Measurements from ENCODE around the gene NCKAP5. TPM values are rescaled to one million over a fixed set of nuclear protein-coding genes. Genes with fewer than 3 reads are reported as not detected.

The NCKAP5 gene
- total RNA-seq, 1 donor from 2014 or later, result 0.20 TPM

DNA sequence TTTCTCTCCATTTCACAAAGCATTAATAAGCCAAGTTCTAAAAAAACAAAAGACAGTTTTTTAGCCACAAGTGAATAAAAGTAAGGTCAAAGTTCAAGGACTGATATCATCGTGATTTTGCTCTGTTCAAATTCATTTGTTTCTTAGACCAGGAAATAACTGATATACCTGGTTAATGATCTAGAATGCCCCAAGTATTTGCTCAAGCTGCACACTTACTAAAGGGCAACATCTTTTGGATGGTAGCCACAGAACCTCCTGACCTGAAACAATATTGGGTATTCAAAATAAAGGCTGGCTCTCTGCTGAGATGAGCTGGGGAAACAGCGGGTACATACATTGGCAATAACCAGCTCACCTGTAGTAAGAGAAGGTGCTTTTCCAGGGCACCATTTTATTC is 583.5 kb downstream of the NCKAP5 start:
- H3K4me1 Mint-ChIP-seq (ENCODE audit: low read depth, unreplicated experiment), result no peaks in the 10 kb centered on the region
- no peak overlapping the region for H3K4me3 Mint-ChIP-seq (ENCODE audit: unreplicated experiment)
- H3K27ac Mint-ChIP-seq (ENCODE audit: unreplicated experiment), result no peak overlapping the region
- DNase-seq, result no peak
- H3K27me3 Mint-ChIP-seq (ENCODE audit: unreplicated experiment), result no peaks in the 10 kb centered on the region
- TF ChIP-seq, protein P1, sequence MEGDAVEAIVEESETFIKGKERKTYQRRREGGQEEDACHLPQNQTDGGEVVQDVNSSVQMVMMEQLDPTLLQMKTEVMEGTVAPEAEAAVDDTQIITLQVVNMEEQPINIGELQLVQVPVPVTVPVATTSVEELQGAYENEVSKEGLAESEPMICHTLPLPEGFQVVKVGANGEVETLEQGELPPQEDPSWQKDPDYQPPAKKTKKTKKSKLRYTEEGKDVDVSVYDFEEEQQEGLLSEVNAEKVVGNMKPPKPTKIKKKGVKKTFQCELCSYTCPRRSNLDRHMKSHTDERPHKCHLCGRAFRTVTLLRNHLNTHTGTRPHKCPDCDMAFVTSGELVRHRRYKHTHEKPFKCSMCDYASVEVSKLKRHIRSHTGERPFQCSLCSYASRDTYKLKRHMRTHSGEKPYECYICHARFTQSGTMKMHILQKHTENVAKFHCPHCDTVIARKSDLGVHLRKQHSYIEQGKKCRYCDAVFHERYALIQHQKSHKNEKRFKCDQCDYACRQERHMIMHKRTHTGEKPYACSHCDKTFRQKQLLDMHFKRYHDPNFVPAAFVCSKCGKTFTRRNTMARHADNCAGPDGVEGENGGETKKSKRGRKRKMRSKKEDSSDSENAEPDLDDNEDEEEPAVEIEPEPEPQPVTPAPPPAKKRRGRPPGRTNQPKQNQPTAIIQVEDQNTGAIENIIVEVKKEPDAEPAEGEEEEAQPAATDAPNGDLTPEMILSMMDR (IDR thresholded peaks at IDR 0.05; ENCODE audit: partially characterized antibody, unreplicated experiment), result no peak
- no peaks in the 10 kb centered on the region for H3K9me3 Mint-ChIP-seq (ENCODE audit: unreplicated experiment)
- H3K36me3 Mint-ChIP-seq (ENCODE audit: unreplicated experiment), result no peaks in the 10 kb centered on the region

- TF ChIP-seq, protein P1 (IDR thresholded peaks at IDR 0.05; ENCODE audit: partially characterized antibody, unreplicated experiment), result no peak
- DNase-seq, result no peak
- H3K4me3 Mint-ChIP-seq (ENCODE audit: unreplicated experiment), result no peak overlapping the region
- H3K4me1 Mint-ChIP-seq (ENCODE audit: low read depth, unreplicated experiment), result no peaks in the 10 kb centered on the region
- no peaks in the 10 kb centered on the region for H3K27me3 Mint-ChIP-seq (ENCODE audit: unreplicated experiment)
- no peaks in the 10 kb centered on the region for H3K36me3 Mint-ChIP-seq (ENCODE audit: unreplicated experiment)
- peaks cover under 1% of the 10 kb centered on the region for H3K9me3 Mint-ChIP-seq (ENCODE audit: unreplicated experiment)
- no peak overlapping the region for H3K27ac Mint-ChIP-seq (ENCODE audit: unreplicated experiment)
Observed at GRCh38 chr2:132980304-132980703, 588.0 kb downstream of the NCKAP5 start.

DNA sequence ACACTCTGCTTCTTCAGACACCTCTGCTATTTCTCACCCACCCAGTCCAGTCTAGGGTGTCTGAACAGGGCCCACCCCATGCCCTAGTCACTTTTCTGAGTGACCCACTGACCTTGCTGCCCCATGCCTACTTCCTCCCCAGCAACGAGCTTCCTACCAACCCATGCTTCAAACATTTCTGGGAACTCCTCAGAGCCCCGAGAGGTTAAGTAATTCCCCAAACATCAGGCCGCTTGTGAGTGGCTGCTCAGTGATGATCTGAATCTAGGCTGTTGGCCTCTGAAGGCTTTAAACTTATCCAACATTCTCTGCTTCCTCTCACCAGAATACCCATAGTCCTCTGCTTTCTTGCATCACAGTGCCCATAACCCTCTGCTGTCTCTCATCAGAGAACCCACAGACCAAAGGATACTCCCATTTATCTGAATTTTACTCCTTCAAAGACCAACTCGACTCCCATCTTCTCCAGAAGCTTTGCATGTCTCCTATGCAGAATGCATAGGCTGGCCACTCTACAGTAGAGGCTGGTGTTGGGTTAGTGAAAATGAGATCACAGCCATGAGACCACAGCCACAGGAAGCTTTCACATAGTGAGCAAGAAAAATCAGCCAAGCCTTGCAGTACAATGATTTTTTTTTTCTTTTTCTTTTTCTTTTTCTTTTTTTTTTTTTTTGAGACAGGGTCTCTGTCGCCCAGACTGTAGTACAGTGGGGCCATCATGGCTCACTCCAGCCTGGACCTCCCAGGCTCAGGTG is 588.7 kb downstream of the NCKAP5 start:
- Mint-ChIP-seq H3K9me3 (ENCODE audit: unreplicated experiment) (peaks cover 3% of the 10 kb centered on the region), H3K4me3 (ENCODE audit: unreplicated experiment) (no peak overlapping the region), H3K27ac (ENCODE audit: unreplicated experiment) (no peak overlapping the region), H3K4me1 (ENCODE audit: low read depth, unreplicated experiment) (peaks cover 8% of the 10 kb centered on the region), H3K27me3 (ENCODE audit: unreplicated experiment) (no peaks in the 10 kb centered on the region), H3K36me3 (ENCODE audit: unreplicated experiment) (no peaks in the 10 kb centered on the region)
- TF ChIP-seq, protein P1 (IDR thresholded peaks at IDR 0.05; ENCODE audit: partially characterized antibody, unreplicated experiment), result no peak
- DNase-seq, result no peak

DNA sequence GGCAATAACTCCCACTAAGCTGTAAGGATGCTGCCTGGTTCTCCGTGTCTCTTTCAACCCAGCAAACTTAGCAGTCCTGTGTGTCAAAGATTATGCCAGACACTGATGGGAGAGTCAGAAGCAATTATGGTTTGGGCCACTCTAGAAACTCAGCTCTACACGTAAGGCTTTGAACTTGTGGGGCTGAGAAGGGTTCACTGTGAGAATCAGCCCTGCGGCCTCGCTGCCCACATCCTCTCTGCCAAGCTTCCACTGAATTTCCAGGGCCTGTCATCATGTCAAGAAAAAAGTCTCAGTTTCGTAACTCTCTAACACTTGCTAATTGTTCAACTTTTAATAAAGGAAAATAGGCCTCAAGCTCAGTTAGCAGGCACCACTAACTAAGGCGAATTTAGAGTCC is 589.4 kb downstream of the NCKAP5 start:
- DNase-seq, result no peak
- H3K9me3 Mint-ChIP-seq (ENCODE audit: unreplicated experiment), result peaks cover 3% of the 10 kb centered on the region
- peaks cover 14% of the 10 kb centered on the region for H3K4me1 Mint-ChIP-seq (ENCODE audit: low read depth, unreplicated experiment)
- no peaks in the 10 kb centered on the region for H3K27me3 Mint-ChIP-seq (ENCODE audit: unreplicated experiment)
- no peak overlapping the region for H3K27ac Mint-ChIP-seq (ENCODE audit: unreplicated experiment)
- no peak overlapping the region for H3K4me3 Mint-ChIP-seq (ENCODE audit: unreplicated experiment)
- TF ChIP-seq, protein P1 (IDR thresholded peaks at IDR 0.05; ENCODE audit: partially characterized antibody, unreplicated experiment), result no peak
- no peaks in the 10 kb centered on the region for H3K36me3 Mint-ChIP-seq (ENCODE audit: unreplicated experiment)

- H3K4me1 Mint-ChIP-seq (ENCODE audit: low read depth, unreplicated experiment), result peaks cover 14% of the 10 kb centered on the region
- TF ChIP-seq, protein P1 (IDR thresholded peaks at IDR 0.05; ENCODE audit: partially characterized antibody, unreplicated experiment), result no peak
- DNase-seq, result no peak
Observed at GRCh38 chr2:132977812-132978529, 590.3 kb downstream of the NCKAP5 start.

More at GRCh38 chr2:132977812-132978529, 590.3 kb downstream of the NCKAP5 start:
- H3K27ac Mint-ChIP-seq (ENCODE audit: unreplicated experiment), result no peak overlapping the region
- H3K36me3 Mint-ChIP-seq (ENCODE audit: unreplicated experiment), result no peaks in the 10 kb centered on the region
- no peak overlapping the region for H3K4me3 Mint-ChIP-seq (ENCODE audit: unreplicated experiment)
- no peaks in the 10 kb centered on the region for H3K27me3 Mint-ChIP-seq (ENCODE audit: unreplicated experiment)
- H3K9me3 Mint-ChIP-seq (ENCODE audit: unreplicated experiment), result peaks cover 3% of the 10 kb centered on the region
